ENCODE results near the gene HEPACAM.

The HEPACAM gene

DNA sequence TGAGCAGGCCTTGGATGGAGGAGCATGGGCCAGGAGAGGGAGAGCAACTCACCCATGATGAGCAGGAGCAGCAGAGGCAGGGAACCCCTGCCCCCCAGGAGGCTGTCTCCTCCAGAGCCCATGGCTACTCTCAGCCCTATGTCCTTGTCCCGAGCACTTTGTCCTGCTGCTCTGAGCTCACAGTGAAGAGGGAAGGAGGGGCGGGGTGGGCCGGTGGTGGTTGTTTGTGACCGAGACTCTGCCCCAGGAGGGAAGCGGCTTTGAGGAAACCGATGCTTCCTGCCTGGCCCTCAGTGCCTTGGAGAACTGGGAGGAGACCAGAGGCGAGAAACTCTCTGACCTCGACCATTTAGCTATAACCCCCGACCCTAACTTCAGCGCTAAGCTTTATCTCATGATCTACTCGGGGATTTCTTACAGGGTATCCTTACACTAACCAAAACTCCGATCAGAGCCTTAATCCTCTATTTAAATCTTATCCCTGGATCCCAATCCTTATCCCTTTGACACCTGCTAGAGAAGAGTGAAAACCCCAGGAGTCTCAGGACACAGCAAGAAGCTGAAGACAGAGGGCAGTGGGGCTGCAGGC is 38.1 kb downstream of the HEPACAM start, which contains the start of gene ROBO4:
Gene ROBO4 (minus strand): TSS at position 192 of the 589 bp plus-strand sequence. CDS start 70 bp downstream, at position 122.
- in situ Hi-C loops (cut with HindIII; ENCODE audit: low sequenced_read_pairs): no loop called here
- no peak within 1 kb of the TSS for H3K4me3 ChIP-seq (ENCODE audit: low read depth, low read length)
- DNase-seq (ENCODE audit: low read depth): no peak
- TF ChIP-seq CTCF (IDR thresholded peaks at IDR 0.05; ENCODE audit: low read depth, low read length, missing control alignments): no peak

GRCh38 chr11:124896821-124897391 is 38.9 kb downstream of the HEPACAM start:
- no peak for TF ChIP-seq CTCF (IDR thresholded peaks at IDR 0.05; ENCODE audit: low read depth, low read length, missing control alignments)
- DNase-seq (ENCODE audit: low read depth): no peak
- no peak overlapping the region for H3K4me3 ChIP-seq (ENCODE audit: low read depth, low read length)
- in situ Hi-C loops (cut with HindIII; ENCODE audit: low sequenced_read_pairs): no loop called here

DNA sequence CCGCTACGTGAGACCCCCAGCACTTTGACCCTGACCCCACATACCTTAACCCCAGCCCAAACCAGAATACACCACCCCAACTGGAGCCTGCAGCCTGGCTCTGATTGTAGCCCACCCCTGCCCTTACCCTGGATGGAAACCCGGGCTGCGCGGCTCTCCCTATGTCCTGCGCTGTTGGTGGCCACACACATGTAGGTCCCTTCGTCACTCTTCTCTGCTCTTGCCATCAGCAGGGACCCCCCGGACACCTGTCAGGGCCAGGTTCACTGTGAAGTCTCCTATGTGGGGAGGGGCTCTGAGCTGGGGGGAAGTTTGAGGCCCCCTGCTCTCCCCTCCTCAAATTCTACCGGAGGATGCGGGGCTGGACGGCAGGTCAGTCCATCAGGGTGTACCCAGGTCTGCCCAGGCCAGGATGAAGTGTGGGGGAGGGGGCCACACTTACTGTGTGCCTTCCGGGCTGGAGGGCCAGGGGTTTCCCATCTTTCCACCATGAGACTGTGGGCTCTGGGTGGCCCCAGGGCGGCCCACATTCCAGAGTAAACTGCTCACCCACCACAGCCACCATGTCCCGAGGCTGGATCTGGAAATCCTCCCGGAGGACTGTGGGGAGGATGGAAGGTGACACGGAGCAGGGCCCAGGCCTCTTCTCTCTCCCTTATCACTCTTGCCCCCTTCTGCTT is 39.6 kb downstream of the HEPACAM start:
- DNase-seq (ENCODE audit: low read depth): no peak
- in situ Hi-C loops (cut with HindIII; ENCODE audit: low sequenced_read_pairs): no loop called here
- no peak overlapping the region for H3K4me3 ChIP-seq (ENCODE audit: low read depth, low read length)
- no peak for TF ChIP-seq CTCF (IDR thresholded peaks at IDR 0.05; ENCODE audit: low read depth, low read length, missing control alignments)

- DNase-seq (ENCODE audit: low read depth): no peak
- no peak overlapping the region for H3K4me3 ChIP-seq (ENCODE audit: low read depth, low read length)
- in situ Hi-C loops (cut with HindIII; ENCODE audit: low sequenced_read_pairs): no loop called here
- no peak for TF ChIP-seq CTCF (IDR thresholded peaks at IDR 0.05; ENCODE audit: low read depth, low read length, missing control alignments)
These were observed 40.3 kb downstream of the HEPACAM start for GRCh38 chr11:124895471-124895971.

DNA sequence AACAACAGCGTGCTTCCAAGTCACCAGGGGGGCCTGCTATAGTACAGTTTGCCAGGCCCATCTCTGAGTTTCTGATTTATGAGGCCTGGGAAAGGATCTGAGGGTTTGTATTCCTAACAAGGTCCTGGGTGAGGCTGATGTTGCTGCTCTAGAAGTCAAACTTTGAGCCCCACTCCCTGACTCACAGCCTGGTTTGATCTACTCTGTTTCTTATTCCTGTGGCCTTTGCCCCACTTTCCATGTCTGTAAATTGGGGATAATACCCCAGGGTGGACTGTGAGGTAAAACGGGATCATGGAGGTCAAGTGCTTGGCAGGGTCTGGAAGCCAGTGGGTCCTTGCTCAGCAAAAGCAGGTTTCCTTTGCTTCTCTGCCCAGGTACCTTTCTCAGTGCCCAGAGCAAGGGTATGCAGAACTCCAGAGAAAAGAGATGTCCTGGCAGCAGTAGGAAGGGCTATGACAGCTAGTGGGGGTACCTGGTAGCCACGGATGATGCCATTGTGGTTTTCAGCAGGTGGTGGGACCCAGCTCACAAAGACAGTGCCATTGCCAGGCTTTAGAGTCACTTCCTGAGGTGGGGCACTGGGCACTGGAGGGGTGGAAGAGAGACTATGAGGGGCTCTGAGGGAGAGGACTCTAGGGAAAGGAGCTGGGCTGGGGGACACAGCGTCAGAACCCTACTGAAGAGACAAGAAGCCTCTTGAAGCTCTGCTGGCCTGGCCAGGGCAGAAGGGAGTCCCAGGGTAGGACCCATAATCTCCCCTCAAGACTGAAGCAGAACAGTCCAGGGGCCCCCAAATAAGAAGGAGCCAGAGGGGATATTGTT is 41.0 kb downstream of the HEPACAM start:
- no peak overlapping the region for H3K4me3 ChIP-seq (ENCODE audit: low read depth, low read length)
- DNase-seq (ENCODE audit: low read depth): no peak
- in situ Hi-C loops (cut with HindIII; ENCODE audit: low sequenced_read_pairs): no loop called here
- no peak for TF ChIP-seq CTCF (IDR thresholded peaks at IDR 0.05; ENCODE audit: low read depth, low read length, missing control alignments)

DNA sequence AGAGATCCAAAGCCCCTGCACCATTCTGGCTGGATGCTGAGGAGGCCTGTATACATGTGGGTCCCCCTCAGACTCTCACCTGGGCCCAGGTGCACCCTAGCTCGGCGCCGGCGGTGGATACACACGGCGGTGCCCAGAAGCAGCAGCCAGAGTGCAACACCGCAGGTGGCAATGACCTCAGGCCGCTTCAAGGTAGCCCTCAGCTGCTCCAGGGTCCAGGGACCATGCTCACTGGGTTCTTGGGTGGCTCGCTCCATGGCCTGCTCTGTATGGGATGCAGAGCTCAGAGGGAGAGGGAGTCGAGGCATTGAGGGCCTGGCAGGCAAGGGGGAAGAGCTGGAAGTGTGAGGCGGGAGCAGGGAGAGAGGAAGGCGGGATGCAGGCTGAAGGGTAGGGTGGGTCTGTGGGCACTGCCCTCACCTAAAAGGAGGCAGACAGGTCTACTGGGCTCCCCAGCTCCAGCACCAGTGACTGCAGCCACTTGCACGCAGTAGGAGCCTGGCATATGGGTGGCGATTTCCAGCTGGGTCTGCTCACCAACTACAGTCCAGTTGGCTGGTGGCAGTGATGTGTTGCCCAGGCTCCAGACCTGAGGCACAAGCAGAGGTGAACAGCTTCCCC is 42.0 kb downstream of the HEPACAM start:
- DNase-seq (ENCODE audit: low read depth): no peak
- no peak overlapping the region for H3K4me3 ChIP-seq (ENCODE audit: low read depth, low read length)
- no peak for TF ChIP-seq CTCF (IDR thresholded peaks at IDR 0.05; ENCODE audit: low read depth, low read length, missing control alignments)
- in situ Hi-C loops (cut with HindIII; ENCODE audit: low sequenced_read_pairs): no loop called here

Measured in astrocyte of the cerebellum (primary cell).